IPS-18c (cell line): Measurements from ENCODE around the gene HIVEP1.

Source experiments
- H3K4me3 ChIP-seq: 2 replicates; pipeline ENCODE4 v1.7.0; 2013; ENCODE audit warnings: low read depth, mild to moderate bottlenecking, low read length, moderate library complexity; ENCODE audit not compliant: insufficient read depth
- H3K9me3 ChIP-seq: one replicate; pipeline ENCODE4 v1.6.1; 2013; ENCODE audit warnings: mild to moderate bottlenecking, low read length, moderate library complexity; ENCODE audit not compliant: control insufficient read depth, insufficient read depth

Gene HIVEP1

GRCh38 chr6:12113190-12113577 is 101.1 kb downstream of the HIVEP1 start:
- H3K4me3 ChIP-seq: no peak overlapping the region
- H3K9me3 ChIP-seq: no peaks in the 10 kb centered on the region

- H3K9me3 ChIP-seq: no peaks in the 10 kb centered on the region
- H3K4me3 ChIP-seq: no peak overlapping the region
Observed at GRCh38 chr6:12114055-12114503, 102.0 kb downstream of the HIVEP1 start.

- no peak overlapping the region for H3K4me3 ChIP-seq
- H3K9me3 ChIP-seq: no peaks in the 10 kb centered on the region
Observed at GRCh38 chr6:12115001-12115400, 102.9 kb downstream of the HIVEP1 start.

GRCh38 chr6:12115492-12115891 is 103.4 kb downstream of the HIVEP1 start:
- no peak overlapping the region for H3K4me3 ChIP-seq
- no peaks in the 10 kb centered on the region for H3K9me3 ChIP-seq

- no peak overlapping the region for H3K4me3 ChIP-seq
- no peaks in the 10 kb centered on the region for H3K9me3 ChIP-seq
Observed at GRCh38 chr6:12116264-12116800, 104.2 kb downstream of the HIVEP1 start.

GRCh38 chr6:12116978-12117377 is 104.9 kb downstream of the HIVEP1 start:
- no peaks in the 10 kb centered on the region for H3K9me3 ChIP-seq

GRCh38 chr6:12118607-12119006 is 106.5 kb downstream of the HIVEP1 start:
- Histone ChIP-seq H3K4me3 (no peak overlapping the region), H3K9me3 (no peaks in the 10 kb centered on the region)

More at GRCh38 chr6:12116978-12117377, 104.9 kb downstream of the HIVEP1 start:
- H3K4me3 ChIP-seq: no peak overlapping the region

GRCh38 chr6:12119085-12119588 is 107.0 kb downstream of the HIVEP1 start:
- Histone ChIP-seq H3K4me3 (no peak overlapping the region), H3K9me3 (no peaks in the 10 kb centered on the region)

- no peak overlapping the region for H3K4me3 ChIP-seq
- H3K9me3 ChIP-seq: no peaks in the 10 kb centered on the region
Observed at GRCh38 chr6:12125396-12125795, 113.3 kb downstream of the HIVEP1 start.

GRCh38 chr6:12126051-12126450 is 113.9 kb downstream of the HIVEP1 start:
- Histone ChIP-seq H3K9me3 (no peaks in the 10 kb centered on the region), H3K4me3 (no peak overlapping the region)

GRCh38 chr6:12129523-12129922 is 117.4 kb downstream of the HIVEP1 start:
- Histone ChIP-seq H3K4me3 (no peak overlapping the region), H3K9me3 (no peaks in the 10 kb centered on the region)

GRCh38 chr6:12132351-12133222 is 120.5 kb downstream of the HIVEP1 start:
- Histone ChIP-seq H3K4me3 (no peak overlapping the region), H3K9me3 (no peaks in the 10 kb centered on the region)

GRCh38 chr6:12134581-12134980 is 122.5 kb downstream of the HIVEP1 start:
- H3K4me3 ChIP-seq: no peak overlapping the region

GRCh38 chr6:12134991-12135390 is 122.9 kb downstream of the HIVEP1 start:
- no peak overlapping the region for H3K4me3 ChIP-seq
- H3K9me3 ChIP-seq: peaks cover 12% of the 10 kb centered on the region

More at GRCh38 chr6:12134581-12134980, 122.5 kb downstream of the HIVEP1 start:
- peaks cover 8% of the 10 kb centered on the region for H3K9me3 ChIP-seq

GRCh38 chr6:12136905-12137304 is 124.8 kb downstream of the HIVEP1 start:
- peaks cover 13% of the 10 kb centered on the region for H3K9me3 ChIP-seq
- no peak overlapping the region for H3K4me3 ChIP-seq

GRCh38 chr6:12137480-12137879 is 125.4 kb downstream of the HIVEP1 start:
- Histone ChIP-seq H3K4me3 (no peak overlapping the region), H3K9me3 (peaks cover 13% of the 10 kb centered on the region)

- H3K9me3 ChIP-seq: peaks cover 13% of the 10 kb centered on the region
- no peak overlapping the region for H3K4me3 ChIP-seq
Observed at GRCh38 chr6:12138381-12138780, 126.3 kb downstream of the HIVEP1 start.

GRCh38 chr6:12138936-12139335 is 126.8 kb downstream of the HIVEP1 start:
- no peak overlapping the region for H3K4me3 ChIP-seq
- H3K9me3 ChIP-seq: peaks cover 13% of the 10 kb centered on the region
